LNCAP (cell line): ENCODE results near the gene HSD17B1.
"Not testable (repeated sequence)": the region's sequence is repeated elsewhere in the genome, so short reads cannot be mapped to it uniquely, and the experiment has no call there.

ENCODE experiments used
- CTCF ChIP-seq: fragments of 450-650 bp; IDR thresholded peaks from 2 replicates; pipeline ENCODE4 v1.5.1; 2017; ENCODE audit warnings: mild to moderate bottlenecking

Gene HSD17B1

GRCh38 chr17:42552736-42553135, at the start of gene HSD17B1:
Gene HSD17B1 (plus strand): TSS chr17:42552923. CDS start chr17:42552934, 11 bp downstream.
- not testable (repeated sequence) for TF ChIP-seq CTCF

- no peak for TF ChIP-seq CTCF
These were observed 49.8 kb upstream of the HSD17B1 start for GRCh38 chr17:42502926-42503325.

- TF ChIP-seq CTCF: no peak
These were observed 45.1 kb upstream of the HSD17B1 start for GRCh38 chr17:42507671-42508070.

GRCh38 chr17:42508426-42509165, 44.1 kb upstream of the HSD17B1 start:
- no peak for TF ChIP-seq CTCF

GRCh38 chr17:42509409-42509808, 43.3 kb upstream of the HSD17B1 start:
- no peak for TF ChIP-seq CTCF

- no peak for TF ChIP-seq CTCF
These were observed 42.9 kb upstream of the HSD17B1 start for GRCh38 chr17:42509841-42510240.

GRCh38 chr17:42512246-42512645, 40.5 kb upstream of the HSD17B1 start:
- TF ChIP-seq CTCF: no peak
